Natural killer cell (primary cell): ENCODE data around the gene SNRPA1. TPM values are rescaled to one million over a fixed set of nuclear protein-coding genes. Genes with fewer than 3 reads are reported as not detected.

ENCODE experiments used
- ATAC-seq, 3 donors: fragments of 150-1000 bp in 2 of 3; fragments of 200-7000 bp in 1 of 3; cut with Tn5 transposase; 1 replicate in 1 of 3; 2 replicates in 2 of 3; pipeline ENCODE4 v1.10.0; 2021; ENCODE audit warnings: mild to moderate bottlenecking in 2 of 3, moderate library complexity in 2 of 3
- DNase-seq, 2 donors: peaks; one replicate each; pipeline versions ENCODE4 v3.0.0 to v3.0.0-alpha.2; 2013 to 2021; ENCODE audit warnings: mixed read lengths in 1 of 2
- H3K27ac ChIP-seq: one replicate; pipeline ENCODE4 v1.5.1; 2013; ENCODE audit warnings: mild to moderate bottlenecking, low read length
- H3K27me3 ChIP-seq: one replicate; pipeline ENCODE4 v1.6.1; 2013; ENCODE audit warnings: low read length; ENCODE audit not compliant: control insufficient read depth, insufficient read depth
- H3K36me3 ChIP-seq: one replicate; pipeline ENCODE4 v1.6.1; 2013; ENCODE audit warnings: low read length; ENCODE audit not compliant: control insufficient read depth, insufficient read depth
- H3K4me1 ChIP-seq: one replicate; pipeline ENCODE4 v1.6.1; 2013; ENCODE audit warnings: low read length; ENCODE audit not compliant: control insufficient read depth, insufficient read depth
- H3K4me3 ChIP-seq: one replicate; pipeline ENCODE4 v1.5.1; 2013; ENCODE audit warnings: low read length
- H3K9me3 ChIP-seq: one replicate; pipeline ENCODE4 v1.6.1; 2013; ENCODE audit warnings: low read length; ENCODE audit not compliant: control insufficient read depth, insufficient read depth
- H3K27ac Mint-ChIP-seq, 2 donors: one replicate each; pipeline ENCODE4 v1.8.0; 2022; ENCODE audit warnings: mild to moderate bottlenecking in 2 of 2, mixed read lengths in 2 of 2, moderate library complexity in 1 of 2
- H3K27me3 Mint-ChIP-seq, 2 donors: one replicate each; pipeline ENCODE4 v1.8.0; 2022; ENCODE audit warnings: low read depth in 2 of 2, mixed read lengths in 2 of 2
- H3K36me3 Mint-ChIP-seq: one replicate; pipeline ENCODE4 v1.8.0; 2022; ENCODE audit warnings: mixed read lengths
- H3K4me1 Mint-ChIP-seq, 2 donors: one replicate each; pipeline ENCODE4 v1.8.0; 2022; ENCODE audit warnings: mixed read lengths in 2 of 2
- H3K4me3 Mint-ChIP-seq: one replicate; pipeline ENCODE4 v1.8.0; 2022; ENCODE audit warnings: mild to moderate bottlenecking, moderate library complexity, mixed read lengths
- H3K9me3 Mint-ChIP-seq, 2 donors: one replicate each; pipeline ENCODE4 v1.8.0; 2022; ENCODE audit warnings: mixed read lengths in 2 of 2
- WGBS: methylation state at CpG from one replicate; pipeline ENCODE4 v1.1.7; 2013; ENCODE audit warnings: missing lambda C conversion rate; ENCODE audit not compliant: insufficient coverage; 5-methylcytosine and 5-hydroxymethylcytosine counted together
- intact Hi-C: fragments of 100-400 bp; cut with micrococcal nuclease; formaldehyde crosslinking; loops from one replicate; pipeline ENCODE4 v1.14.2; 2022
- total RNA-seq, 4 donors: library from RNA; stranded (reverse); fragments of 120-200 nt in 1 of 4; gene quantifications; one replicate each; pipeline versions ENCODE4 v1.2.3 to v1.2.4, GENCODE V29; 2013 to 2022
- TF ChIP-seq, protein P1 (sequence below): fragments of 200-600 bp; IDR thresholded peaks from one replicate; pipeline ENCODE4 v1.8.0; 2022; ENCODE audit warnings: antibody characterized with exemption

The SNRPA1 gene
- total RNA-seq, result 100 to 1,000 TPM; 146 to 174 (median 167) TPM
- total RNA-seq (2013), result 60.1 TPM

GRCh38 chr15:101294731-101295606, at the start of gene SNRPA1:
TSS of gene SNRPA1 (minus strand) at chr15:101295248. CDS start at chr15:101295178, 70 bp downstream.
- DNase-seq (peak; percentile 98), ATAC-seq (peak; percentile 85 to 94 (median 88))
- H3K4me1 Mint-ChIP-seq, result peaks cover 42 to 45% of the 10 kb centered on the region in 2 donors
- H3K36me3 Mint-ChIP-seq, result no peaks in the 10 kb centered on the region
- peak within 1 kb of the TSS; percentile 90 to 92 for H3K27ac Mint-ChIP-seq
- WGBS, result under 1% methylated on average over 87 of the region's 87 CpGs
- Histone ChIP-seq H3K27me3 (no peaks in the 10 kb centered on the region), H3K27ac (peak within 1 kb of the TSS; percentile 97), H3K4me3 (peak within 1 kb of the TSS; percentile 99), H3K4me1 (peaks cover 20% of the 10 kb centered on the region), H3K36me3 (peaks cover 12% of the 10 kb centered on the region), H3K9me3 (no peaks in the 10 kb centered on the region)
- intact Hi-C loops, result loop anchor here (2.0 kb wide), 3 partner anchors 18 to 346 kb away; partner anchors contain the start of gene SELENOS
- TF ChIP-seq, protein P1, sequence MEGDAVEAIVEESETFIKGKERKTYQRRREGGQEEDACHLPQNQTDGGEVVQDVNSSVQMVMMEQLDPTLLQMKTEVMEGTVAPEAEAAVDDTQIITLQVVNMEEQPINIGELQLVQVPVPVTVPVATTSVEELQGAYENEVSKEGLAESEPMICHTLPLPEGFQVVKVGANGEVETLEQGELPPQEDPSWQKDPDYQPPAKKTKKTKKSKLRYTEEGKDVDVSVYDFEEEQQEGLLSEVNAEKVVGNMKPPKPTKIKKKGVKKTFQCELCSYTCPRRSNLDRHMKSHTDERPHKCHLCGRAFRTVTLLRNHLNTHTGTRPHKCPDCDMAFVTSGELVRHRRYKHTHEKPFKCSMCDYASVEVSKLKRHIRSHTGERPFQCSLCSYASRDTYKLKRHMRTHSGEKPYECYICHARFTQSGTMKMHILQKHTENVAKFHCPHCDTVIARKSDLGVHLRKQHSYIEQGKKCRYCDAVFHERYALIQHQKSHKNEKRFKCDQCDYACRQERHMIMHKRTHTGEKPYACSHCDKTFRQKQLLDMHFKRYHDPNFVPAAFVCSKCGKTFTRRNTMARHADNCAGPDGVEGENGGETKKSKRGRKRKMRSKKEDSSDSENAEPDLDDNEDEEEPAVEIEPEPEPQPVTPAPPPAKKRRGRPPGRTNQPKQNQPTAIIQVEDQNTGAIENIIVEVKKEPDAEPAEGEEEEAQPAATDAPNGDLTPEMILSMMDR, result no peak
- H3K27me3 Mint-ChIP-seq, result no peaks in the 10 kb centered on the region
- H3K9me3 Mint-ChIP-seq, result no peaks in the 10 kb centered on the region
- H3K4me3 Mint-ChIP-seq, result peak within 1 kb of the TSS; percentile 97

DNA sequence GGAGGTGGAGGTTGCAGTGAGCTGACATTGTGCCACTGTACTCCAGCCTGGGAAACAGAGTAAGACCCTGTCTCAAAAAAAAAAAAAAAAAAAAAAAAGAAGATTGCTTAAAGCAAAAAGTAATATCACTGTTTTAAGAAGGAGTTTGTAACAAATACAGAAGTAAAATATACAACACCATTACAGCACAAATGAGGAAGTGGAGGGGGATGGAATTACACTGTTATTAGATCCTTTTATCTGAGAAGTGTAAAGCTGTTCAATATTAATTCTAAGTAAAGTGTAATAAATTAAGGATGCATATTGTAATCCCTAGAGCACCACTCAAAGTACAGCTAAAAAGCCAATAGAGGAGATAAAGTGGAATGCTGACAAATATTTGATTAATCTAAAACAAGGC, 47.0 kb upstream of the SNRPA1 start:
- no peak overlapping the region for H3K27ac ChIP-seq
- Mint-ChIP-seq H3K36me3 (no peaks in the 10 kb centered on the region), H3K27me3 (peaks cover 20 to 22% of the 10 kb centered on the region in 2 donors), H3K27ac (no peak overlapping the region), H3K9me3 (no peaks in the 10 kb centered on the region), H3K4me1 (no peaks in the 10 kb centered on the region), H3K4me3 (no peak overlapping the region)
- no peak overlapping the region for H3K4me3 ChIP-seq
- intact Hi-C loops, result no loop called here
- H3K36me3 ChIP-seq, result no peaks in the 10 kb centered on the region
- ATAC-seq, result no peak
- no peaks in the 10 kb centered on the region for H3K4me1 ChIP-seq
- peaks cover 6% of the 10 kb centered on the region for H3K27me3 ChIP-seq
- no peaks in the 10 kb centered on the region for H3K9me3 ChIP-seq
- TF ChIP-seq, protein P1, result no peak
- no peak for DNase-seq

- peaks cover 3% of the 10 kb centered on the region for H3K27me3 ChIP-seq
- intact Hi-C loops, result no loop called here
- ATAC-seq, result no peak
- Mint-ChIP-seq H3K4me3 (no peak overlapping the region), H3K36me3 (no peaks in the 10 kb centered on the region), H3K27ac (no peak overlapping the region), H3K27me3 (peaks cover 9 to 12% of the 10 kb centered on the region in 2 donors), H3K9me3 (no peaks in the 10 kb centered on the region), H3K4me1 (peaks cover 8 to 14% of the 10 kb centered on the region in 2 donors)
- H3K4me1 ChIP-seq, result peaks cover 13% of the 10 kb centered on the region
- H3K27ac ChIP-seq, result no peak overlapping the region
- TF ChIP-seq, protein P1, result no peak
- H3K36me3 ChIP-seq, result no peaks in the 10 kb centered on the region
- H3K9me3 ChIP-seq, result peaks cover 17% of the 10 kb centered on the region
- DNase-seq, result no peak
- WGBS, result no CpG with 5 or more reads among the region's 1 CpG
- H3K4me3 ChIP-seq, result no peak overlapping the region
Observed at GRCh38 chr15:101338502-101339057, 43.5 kb upstream of the SNRPA1 start.
